K562 (cell line): ENCODE data around the gene VAT1L.

Experiments
- CBX5 ChIP-seq: IDR thresholded peaks from 2 replicates; pipeline ENCODE4 v1.6.1; 2014; ENCODE audit warnings: low read depth, borderline replicate concordance
- EHMT2 ChIP-seq: fragments of 450-650 bp; IDR thresholded peaks from 2 replicates; pipeline ENCODE4 v1.6.1; 2018; ENCODE audit warnings: antibody characterized with exemption
- FOS ChIP-seq: IDR thresholded peaks from 3 replicates; pipeline ENCODE4 v1.6.1; 2011; ENCODE audit not compliant: insufficient read length; ENCODE audit errors: extremely low read depth
- ZNF561 ChIP-seq: fragments of 450-650 bp; formaldehyde crosslinking; conservative IDR thresholded peaks from 2 replicates; pipeline ENCODE4 v1.4.0; 2020; ENCODE audit warnings: mild to moderate bottlenecking, moderate library complexity
- ZNF583 ChIP-seq: fragments of 250-450 bp; sonication (Bioruptor Pico); IDR thresholded peaks from 2 replicates; pipeline ENCODE4 v1.4.0; 2020
- TF ChIP-seq, protein P1 (sequence below): sonication (generic); IDR thresholded peaks from 2 replicates; pipeline ENCODE4 v1.6.1; 2016

DNA sequence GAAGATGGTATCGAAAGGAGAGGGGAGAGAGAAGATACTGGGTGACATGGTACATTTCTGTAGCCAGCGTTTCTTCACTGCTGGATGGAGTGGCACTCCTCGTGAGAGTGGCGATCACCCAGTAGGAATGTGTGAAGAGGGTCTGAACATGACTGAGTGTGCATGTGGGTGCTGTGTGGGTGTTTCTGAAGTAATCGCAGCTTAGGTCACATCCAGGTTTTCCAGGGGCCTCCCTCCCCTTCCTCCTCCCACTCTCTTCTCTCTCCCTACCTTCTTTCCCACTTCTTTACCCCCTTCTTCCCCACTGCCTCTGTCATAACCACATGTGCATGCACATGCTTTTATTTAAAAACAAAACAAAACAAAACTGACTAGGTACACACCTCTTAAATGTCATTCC is 235.8 kb downstream of the VAT1L start:
- TF ChIP-seq CBX5 (no peak), ZNF561 (CRISPR knock-in tag) (no peak), EHMT2 (no peak), FOS (no peak), ZNF583 (CRISPR knock-in tag) (no peak)
- TF ChIP-seq, protein P1, sequence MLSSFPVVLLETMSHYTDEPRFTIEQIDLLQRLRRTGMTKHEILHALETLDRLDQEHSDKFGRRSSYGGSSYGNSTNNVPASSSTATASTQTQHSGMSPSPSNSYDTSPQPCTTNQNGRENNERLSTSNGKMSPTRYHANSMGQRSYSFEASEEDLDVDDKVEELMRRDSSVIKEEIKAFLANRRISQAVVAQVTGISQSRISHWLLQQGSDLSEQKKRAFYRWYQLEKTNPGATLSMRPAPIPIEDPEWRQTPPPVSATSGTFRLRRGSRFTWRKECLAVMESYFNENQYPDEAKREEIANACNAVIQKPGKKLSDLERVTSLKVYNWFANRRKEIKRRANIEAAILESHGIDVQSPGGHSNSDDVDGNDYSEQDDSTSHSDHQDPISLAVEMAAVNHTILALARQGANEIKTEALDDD, result no peak
